GM18507 (cell line): ENCODE results near the gene TICAM1.
A peak's percentile ranks its signal among the peaks of the same experiment; 100 is the strongest.
"Not testable (repeated sequence)": the region's sequence is repeated elsewhere in the genome, so short reads cannot be mapped to it uniquely, and the experiment has no call there.

Source experiments
- DNase-seq: peaks from one replicate; pipeline ENCODE4 v3.0.0; 2011; ENCODE audit warnings: low read depth; ENCODE audit not compliant: insufficient read length; ENCODE audit errors: extremely low spot score
- FAIRE-seq: peaks from 2 replicates; lab custom pipeline; 2011; peaks lifted over from hg19 to GRCh38; lab: Jason Lieb, UNC

Gene TICAM1

DNA sequence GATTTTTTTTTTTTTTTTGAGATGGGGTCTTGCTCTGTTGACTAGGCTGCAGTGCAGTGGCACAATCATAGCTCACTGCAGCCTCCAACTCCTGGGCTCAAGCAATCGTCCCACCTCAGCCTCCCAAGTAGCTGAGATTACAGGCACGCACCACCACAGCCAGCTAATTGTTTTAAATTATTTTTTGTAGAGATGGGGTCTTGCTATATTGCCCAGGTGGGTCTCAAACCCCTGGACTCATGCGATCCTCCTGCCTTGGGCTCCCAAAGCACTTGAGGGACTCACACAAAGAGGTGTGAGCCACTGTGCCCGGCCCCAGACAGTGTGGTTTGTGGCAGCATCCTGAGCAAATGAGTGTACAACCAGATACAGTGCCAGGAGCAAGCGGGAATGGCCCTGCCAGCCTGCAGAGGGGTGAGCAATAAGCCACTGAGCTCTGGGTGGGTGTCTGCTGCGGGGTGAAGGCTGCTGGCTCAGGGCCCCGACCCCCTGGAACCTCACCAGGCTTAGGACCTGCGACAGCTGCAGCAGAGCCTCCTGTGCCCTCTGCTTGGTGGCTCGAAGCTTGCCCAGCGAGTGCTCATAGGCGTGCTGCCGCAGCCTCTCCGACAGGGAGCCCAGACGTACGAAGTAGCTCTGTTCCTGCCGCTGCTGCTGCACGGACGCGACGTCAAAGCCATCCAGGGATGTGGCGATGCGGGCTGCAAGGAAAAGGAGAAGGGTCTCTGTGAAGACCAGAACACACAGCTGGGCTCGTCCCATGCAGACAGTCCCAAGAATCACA, 15.9 kb upstream of the TICAM1 start:
- no peak for DNase-seq

DNA sequence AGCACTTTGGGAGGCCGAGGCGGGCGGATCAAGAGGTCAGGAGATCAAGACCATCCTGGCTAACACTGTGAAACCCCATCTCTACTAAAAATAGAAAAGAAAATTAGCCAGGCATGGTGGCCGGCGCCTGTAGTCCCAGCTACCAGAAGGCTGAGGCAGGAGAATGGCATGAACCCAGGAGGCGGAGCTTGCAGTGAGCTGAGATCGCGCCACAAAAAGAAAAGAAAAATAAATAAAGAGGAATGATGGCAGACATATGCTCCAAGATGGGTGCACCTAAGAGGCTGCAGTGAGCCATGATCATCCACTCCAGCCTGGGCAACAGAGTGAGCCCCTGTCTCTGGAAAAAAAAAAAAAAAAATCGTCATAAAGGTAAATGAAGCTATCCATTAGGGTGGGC, 14.5 kb upstream of the TICAM1 start:
- not testable (repeated sequence) for DNase-seq, FAIRE-seq

More for the DNA sequence above, 15.9 kb upstream of the TICAM1 start:
- no peak for FAIRE-seq

DNA sequence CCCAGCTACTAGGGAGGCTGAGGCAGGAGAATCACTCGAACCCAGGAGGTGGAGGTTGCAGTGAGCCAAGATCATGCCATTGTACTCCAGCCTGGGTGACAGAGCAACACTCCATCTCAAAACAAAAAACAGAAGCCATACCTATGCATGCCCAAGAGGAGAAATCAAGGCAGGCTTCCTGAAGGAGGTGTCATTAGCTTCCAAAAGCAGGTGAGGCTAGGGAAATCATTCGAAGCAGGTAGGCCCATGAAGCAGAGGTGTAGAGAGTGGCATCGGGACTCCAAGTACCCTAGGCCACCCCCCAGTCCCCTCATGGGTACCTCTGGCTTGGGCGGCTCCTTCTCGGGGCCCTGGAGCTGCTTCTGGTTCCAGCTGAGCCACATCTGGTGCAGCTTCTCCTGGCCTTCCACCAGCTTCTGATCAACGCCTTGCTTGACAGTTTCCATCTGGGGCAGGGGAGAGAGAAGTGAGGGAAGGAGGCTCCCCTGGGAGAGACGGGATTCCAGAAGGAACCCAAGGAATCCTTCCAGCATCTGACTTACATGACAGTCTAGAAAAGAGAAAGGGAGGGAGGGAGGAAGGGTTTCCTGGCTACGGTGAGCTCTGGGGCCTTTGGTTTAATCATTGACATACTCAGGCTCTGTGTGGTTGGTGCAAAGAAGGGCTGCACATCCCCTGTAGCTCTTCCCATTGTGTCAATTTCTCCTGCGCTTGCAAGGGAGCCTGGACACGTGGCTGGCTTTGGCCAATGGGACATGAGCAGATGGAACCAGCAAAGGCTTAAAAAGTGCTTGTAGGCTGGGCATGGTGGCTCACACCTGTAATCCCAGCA, 13.1 kb upstream of the TICAM1 start:
- DNase-seq (no peak), FAIRE-seq (peak; percentile 84)

DNA sequence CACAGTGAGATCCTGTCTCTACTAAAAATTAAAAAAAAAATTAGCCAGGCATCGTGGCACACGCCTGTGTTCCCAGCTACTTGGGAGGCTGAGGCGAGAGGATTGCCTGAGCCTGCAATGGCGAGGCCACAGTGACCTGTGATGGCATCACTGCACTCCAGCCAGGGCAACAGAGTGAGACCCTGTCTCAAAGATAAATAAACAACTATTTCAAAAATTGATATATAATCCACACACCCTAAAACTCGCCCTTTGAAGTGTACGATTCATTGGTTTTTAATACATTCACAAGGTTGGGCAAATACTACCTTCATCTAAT, 12.1 kb upstream of the TICAM1 start:
- FAIRE-seq (no peak), DNase-seq (no peak)

DNA sequence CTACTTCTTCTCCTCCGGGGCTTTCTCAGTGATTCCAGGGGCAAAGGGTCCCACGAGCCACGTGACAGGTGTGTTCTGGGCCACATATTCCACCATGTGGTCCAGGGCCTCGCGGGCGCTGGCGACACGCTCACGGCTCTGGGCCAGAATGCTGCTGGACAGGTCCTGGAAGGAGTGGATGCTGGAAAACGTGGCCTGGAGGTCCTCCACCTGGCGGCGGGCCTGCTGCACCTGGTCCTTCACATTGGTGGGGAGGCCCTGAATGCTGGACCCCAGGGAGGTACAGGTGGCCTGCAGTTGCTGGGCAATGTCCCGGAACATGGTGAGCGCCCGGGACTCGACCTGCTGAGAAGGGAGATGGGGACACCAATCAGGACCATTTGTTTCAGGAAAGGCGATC, 7.7 kb upstream of the TICAM1 start:
- FAIRE-seq (no peak), DNase-seq (no peak)

DNA sequence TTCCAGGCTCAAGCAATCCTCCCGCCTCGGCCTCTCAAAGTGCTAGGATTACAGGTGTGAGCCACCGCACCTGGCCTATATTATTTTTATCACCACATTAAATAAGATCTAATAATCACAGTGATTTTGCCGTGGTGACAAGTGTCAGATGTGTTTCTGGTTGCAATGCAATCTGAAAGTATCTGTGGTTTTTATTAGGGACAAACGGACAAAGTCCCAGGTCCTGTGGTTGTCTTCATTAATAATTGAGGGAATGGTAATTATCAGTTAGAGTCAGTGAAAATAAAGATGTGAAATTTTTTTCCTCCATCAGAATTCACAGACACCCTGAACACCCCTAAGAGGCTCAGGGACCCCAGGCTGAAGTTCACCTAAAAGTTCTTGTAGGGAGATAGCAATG, 1.3 kb upstream of the TICAM1 start:
- DNase-seq (no peak), FAIRE-seq (no peak)

DNA sequence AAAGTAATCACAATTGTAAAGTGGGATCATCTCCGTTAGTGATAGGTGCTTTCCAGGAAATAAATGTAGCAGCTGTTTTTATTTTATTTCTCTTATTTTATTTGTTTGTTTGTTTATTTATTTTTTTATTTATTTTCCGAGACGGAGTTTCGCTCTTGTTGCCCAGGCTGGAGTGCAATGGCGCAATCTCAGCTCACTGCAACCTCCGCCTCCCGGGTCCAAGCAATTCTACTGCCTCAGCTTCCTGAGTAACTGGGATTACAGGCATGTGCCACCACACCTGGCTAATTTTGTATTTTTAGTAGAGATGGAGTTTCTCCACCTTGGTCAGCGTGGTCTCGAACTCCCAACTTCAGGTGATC, 448 bp upstream of the TICAM1 start:
- FAIRE-seq, DNase-seq: not testable (repeated sequence)

DNA sequence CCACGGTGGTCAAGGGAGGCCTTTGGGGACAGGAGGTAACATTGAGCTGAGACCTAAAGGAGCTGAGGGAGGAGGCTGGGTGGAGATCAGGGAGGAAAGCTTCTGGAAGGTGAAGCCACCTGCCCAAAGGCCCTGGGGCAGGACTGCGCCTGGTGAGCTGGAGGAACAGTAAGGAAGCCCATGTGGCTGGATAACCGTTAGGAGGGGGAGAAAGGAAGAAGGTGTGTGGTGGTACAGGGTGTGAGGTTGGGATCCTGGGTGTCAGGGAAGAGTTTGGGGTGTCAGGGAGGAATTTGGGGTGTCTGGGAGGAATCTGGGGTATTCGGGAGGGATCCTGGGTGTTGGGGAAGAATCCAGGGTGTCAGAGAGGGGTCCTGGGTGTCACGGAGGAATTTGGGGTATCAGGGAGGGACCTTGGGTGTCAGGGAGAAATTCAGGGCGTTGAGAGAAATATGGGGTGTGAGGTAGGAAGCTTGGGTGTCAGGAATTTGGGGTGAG, 695 bp downstream of the TICAM1 start:
- DNase-seq (no peak), FAIRE-seq (peak; percentile 63)

DNA sequence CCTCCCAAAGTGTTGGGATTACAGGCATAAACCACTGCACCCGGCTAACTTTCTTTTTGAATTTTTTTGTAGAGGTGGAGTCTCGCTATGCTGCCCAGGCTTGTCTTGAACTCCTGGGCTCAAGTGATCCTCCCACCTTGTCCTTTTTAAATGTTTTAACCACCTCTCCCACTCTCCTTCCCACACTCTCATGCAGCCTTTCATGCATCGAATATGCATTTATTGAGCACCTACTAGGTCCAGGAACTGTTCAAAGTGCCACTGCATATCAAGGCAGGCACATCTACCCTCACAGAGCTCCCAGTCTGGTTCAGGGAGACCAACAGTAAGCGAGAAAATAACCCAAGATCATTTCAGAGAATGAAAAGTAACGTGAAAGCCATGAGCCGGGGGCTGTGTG, 1.2 kb downstream of the TICAM1 start:
- no peak for FAIRE-seq

DNA sequence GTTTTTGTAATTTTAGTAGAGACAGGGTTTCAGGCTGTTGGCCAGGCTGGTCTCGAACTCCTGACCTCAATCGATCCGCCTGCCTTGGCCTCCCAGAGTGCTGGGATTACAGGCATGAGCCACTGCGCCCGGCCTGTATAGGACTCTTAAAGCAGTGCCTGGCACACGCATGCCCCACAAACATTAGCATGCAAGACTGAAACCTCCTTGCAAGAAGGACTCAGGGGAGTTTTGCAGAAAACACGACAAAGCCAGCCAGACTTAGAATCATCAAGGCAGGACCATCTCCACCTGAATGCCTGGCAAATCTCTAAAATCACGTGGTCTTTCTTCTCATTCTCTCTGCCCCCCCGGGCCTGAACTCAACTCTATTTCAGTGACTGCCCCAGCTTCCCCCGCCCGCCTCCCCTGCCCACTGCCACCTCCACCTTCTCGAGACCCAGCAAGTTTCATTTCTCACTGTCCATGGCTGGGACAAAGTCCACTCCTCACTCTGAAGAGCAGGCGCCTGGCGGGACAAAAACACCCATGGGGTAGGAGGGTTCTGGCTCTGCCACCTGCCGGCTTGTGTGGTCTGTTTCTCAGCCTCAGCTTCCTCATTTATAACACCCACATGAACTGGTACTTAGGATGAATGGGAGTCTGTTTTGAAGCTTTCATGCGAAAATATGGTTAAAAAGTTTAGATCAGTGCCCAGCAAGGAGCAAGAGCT, 2.4 kb downstream of the TICAM1 start:
- DNase-seq (no peak), FAIRE-seq (peak; percentile 69)

More for the DNA sequence above, 1.2 kb downstream of the TICAM1 start:
- no peak for DNase-seq

DNA sequence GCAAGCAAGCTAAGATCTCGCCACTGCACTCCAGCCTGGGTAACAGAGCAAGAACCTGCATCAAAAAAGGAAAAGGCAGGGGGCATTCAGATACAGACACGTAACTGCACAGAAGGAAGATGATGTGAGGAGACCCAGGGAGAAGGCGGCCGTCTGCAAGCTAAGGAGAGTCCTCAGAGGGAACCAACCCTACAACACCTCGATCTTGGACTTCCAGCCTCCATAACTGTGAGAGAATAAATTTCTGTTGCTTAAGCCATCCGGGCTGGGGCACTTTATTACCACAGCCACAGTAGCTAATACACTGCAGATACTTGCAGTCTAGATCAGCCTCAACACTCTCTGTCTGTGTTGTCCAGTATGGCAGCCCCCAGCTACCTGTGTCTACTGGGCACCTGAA, 7.9 kb downstream of the TICAM1 start:
- FAIRE-seq (no peak), DNase-seq (no peak)

DNA sequence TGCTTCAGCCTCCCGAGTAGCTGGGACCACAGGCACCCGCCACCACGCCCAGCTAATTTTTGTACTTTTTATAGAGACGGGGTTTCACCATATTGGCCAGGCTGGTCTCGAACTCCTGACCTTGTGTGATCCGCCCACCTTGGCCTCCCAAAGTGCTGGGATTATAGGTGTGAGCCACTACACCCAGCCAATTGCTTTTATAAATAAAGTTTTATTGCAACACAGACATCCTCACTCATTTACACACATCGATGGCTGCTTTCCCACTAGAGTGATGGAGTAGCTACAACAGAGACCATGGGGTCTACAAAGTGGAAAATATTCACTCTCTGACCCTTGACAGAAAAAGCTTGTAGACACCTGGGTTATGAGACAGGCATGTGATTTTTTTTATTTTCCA, 9.2 kb downstream of the TICAM1 start:
- not testable (repeated sequence) for FAIRE-seq, DNase-seq

DNA sequence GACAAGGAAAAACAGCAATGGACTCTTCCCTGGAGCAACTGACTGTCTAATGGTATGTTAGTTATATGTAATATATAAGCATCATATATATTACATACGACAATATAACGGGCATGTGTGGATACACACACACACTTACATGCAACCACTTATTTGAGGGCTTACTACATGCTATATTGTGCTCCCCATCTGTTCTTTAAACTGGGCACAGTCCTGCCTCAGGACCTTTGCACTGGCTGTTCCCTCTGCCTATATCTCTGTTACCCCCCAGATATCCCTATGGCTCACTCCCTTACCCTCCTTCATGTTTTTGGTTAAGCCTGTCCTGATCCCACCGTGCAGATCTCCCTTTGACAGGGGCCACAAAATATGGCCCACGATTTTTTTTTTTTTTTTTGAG, 10.2 kb downstream of the TICAM1 start:
- no peak for DNase-seq
- FAIRE-seq, result no peak

DNA sequence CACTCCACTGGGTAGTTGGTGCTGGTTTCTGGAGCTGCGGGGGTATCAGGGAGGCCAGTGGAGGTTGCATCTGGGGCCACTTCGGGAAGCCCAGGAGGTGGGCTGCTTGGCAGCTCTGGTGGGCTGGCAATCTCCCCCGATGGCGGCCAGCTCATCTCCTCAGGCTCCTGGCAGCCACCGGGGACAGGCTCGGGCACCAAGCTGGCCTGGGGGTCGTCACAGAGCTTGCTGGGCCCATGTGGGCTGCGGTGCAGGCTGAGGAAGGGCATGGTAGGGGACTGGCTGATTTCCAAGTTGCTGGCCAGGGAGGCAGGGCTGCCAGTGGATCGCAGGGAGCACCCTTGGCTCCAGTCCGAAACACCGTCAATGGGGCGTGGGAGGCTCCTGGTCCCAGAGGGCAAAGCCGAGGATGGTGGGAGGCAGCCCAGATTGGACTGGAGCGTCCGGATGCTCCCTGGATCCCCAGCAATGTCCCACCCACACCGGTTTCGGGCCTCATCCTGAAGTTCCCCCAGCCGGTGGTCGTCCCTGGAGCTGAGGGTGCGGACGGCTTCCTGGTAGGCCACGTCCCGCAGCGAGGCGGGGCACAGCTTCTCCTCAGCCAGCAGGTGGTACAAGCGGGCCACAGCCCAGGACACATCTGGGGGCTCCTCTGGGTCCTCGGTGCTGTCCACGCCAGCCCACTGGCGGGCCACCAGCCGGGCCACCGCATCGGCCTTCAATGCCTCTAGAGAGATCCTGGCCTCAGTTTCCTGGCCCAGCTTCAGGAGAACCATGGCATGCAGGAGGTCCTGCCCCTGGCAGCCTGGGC, 13.8 kb downstream of the TICAM1 start:
- FAIRE-seq, result no peak

DNA sequence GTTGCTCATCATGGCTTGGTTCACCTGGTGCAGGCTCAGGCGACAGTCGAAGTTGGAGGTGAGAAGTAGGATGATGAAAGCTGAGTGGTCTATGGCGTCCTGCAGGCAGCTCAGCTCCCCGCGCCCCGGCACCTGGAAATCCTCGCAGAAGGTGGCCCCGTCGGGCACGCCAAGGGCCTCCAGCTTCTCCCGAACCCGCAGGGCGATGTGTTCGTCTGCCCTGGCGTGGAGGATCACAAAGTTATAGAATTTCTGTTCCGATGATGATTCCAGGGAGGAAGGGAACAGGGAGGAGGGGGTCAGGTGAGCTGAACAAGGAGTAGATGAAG, 14.6 kb downstream of the TICAM1 start:
- FAIRE-seq, result no peak
- no peak for DNase-seq

More for the DNA sequence above, 13.8 kb downstream of the TICAM1 start:
- no peak for DNase-seq

DNA sequence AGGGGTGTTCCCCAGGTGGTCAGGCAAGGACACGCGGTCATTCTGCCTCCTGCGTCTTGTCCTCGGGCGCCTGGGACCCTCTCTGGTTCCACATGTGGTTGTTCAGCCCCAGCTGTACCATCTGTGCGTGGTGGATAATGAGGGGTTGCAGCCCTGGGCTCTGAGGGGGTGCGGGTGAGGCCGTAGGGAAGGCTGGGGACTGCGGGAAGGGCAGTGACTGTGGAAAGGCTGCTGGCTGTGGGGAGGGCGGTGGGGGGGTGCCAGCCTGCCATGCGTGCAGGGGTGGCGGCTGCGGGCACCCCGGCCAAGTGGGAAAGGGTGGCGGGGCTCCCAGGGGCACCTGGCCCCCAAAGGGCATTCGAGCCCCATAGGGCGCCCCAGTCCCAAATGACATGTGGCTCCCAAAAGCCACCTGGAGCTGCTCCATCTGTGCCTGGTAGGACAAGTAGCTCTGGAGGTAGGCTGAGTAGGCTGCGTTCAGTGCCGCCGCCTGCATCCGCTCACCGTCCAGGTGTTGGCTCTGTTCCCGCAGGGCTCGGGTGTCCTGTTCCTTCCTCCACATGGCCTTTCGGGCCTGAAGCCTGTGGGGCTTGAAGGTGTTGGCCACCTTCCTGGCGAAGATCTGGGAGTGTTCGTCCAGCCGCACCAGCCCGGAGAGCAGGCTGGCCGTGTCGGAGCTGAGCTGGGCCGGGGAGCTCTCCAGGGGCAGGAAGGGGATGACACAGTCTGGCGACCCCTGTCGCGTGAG, 15.1 kb downstream of the TICAM1 start:
- no peak for DNase-seq
- no peak for FAIRE-seq

DNA sequence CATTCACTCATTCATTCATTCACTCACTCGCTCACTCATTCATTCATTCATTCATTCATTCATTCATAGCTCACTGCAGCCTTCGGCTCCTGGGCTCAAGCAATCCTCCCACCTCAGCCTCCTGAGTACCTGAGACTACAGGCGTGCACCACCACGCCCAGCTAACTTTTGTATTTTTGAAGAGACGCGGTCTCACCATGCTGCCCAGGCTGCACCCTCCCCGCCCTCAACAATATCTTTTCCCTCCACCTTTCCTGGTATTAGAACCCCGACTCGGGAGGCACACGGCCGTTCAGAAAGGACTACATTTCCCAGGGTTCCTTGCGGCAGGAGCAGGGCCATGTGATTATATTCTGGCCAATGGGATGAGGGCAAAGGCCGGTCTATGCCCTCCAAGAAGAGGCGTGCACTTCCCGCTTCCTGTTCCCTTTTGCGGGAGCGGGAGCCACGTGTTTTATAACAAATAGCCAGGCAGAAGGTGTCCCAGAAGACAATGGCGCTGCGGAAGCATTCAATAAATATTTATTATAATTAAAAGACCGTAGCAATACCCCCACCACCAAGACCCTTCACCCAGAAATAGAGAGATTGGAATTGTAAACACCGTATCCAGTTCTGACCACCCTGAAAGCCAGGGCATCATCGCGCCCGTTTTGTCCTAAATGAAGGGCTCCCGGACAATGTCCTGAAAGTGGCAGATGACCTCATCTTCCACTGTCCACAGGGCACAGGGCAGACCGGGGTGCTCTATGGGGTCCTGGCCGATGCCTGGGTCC, 15.9 kb downstream of the TICAM1 start:
- FAIRE-seq, result peak; percentile 91
- peak; percentile 77 for DNase-seq
